NT2/D1 (cell line): ENCODE data around the gene HINFP.

Source experiments
- DNase-seq: peaks from one replicate; pipeline ENCODE4 v3.0.0-alpha.2; 2011; ENCODE audit warnings: low read depth, low spot score
- H3K27me3 ChIP-seq: 2 replicates; pipeline ENCODE4 v1.6.0; 2011; ENCODE audit warnings: mild to moderate bottlenecking; ENCODE audit not compliant: insufficient read length, insufficient read depth
- H3K36me3 ChIP-seq: 2 replicates; pipeline ENCODE4 v1.6.1; 2011; ENCODE audit warnings: mild to moderate bottlenecking, low read length, mixed read lengths; ENCODE audit not compliant: insufficient read depth, insufficient read length
- H3K4me1 ChIP-seq: 2 replicates; pipeline ENCODE4 v1.5.1; 2011; ENCODE audit not compliant: insufficient read depth, insufficient read length
- H3K4me3 ChIP-seq: 2 replicates; pipeline ENCODE4 v1.5.1; 2011; ENCODE audit warnings: low read depth; ENCODE audit not compliant: insufficient read length
- H3K9ac ChIP-seq: 2 replicates; pipeline ENCODE4 v1.6.0; 2011; ENCODE audit warnings: low read depth; ENCODE audit not compliant: insufficient read length
- H3K9me3 ChIP-seq: 2 replicates; pipeline ENCODE4 v1.5.1; 2011; ENCODE audit warnings: mild to moderate bottlenecking, low read length; ENCODE audit not compliant: insufficient read depth
- SUZ12 ChIP-seq: IDR thresholded peaks from 2 replicates; pipeline ENCODE4 v1.6.1; 2011; ENCODE audit not compliant: insufficient read length, insufficient read depth; ENCODE audit errors: extremely low read depth
- YY1 ChIP-seq: IDR thresholded peaks from 2 replicates; pipeline ENCODE4 v1.6.1; 2011; ENCODE audit not compliant: insufficient read length, insufficient read depth
- ZNF274 ChIP-seq: IDR thresholded peaks from 2 replicates; pipeline ENCODE4 v1.6.1; 2011; ENCODE audit warnings: mild to moderate bottlenecking, low read depth, low read length

Gene HINFP

DNA sequence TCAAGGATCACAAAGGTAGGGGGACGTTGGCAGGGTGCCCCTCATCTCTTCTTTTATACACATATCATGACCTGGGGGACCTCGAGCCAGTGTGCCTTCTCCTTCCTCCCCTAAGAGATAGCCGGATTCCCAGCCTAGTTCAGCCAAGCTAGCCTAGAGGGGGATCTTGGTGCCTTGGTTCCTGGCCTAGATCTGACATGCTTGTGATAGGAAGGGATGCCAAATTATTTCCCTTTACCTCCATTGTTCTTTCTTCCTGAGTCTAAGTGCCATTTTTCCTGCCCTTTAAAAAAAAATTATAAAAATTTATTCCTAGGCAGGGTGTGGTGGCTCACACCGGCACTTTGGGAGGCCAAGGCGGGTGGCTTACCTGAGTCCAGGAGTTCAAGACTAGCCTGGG is 7.0 kb upstream of the HINFP start:
- DNase-seq = no peak
- H3K4me3 ChIP-seq = no peak overlapping the region
- H3K36me3 ChIP-seq = peaks cover 32% of the 10 kb centered on the region
- TF ChIP-seq YY1 (no peak), SUZ12 (no peak), ZNF274 (no peak)
- H3K27me3 ChIP-seq = no peaks in the 10 kb centered on the region
- no peak overlapping the region for H3K9ac ChIP-seq
- no peaks in the 10 kb centered on the region for H3K4me1 ChIP-seq
- H3K9me3 ChIP-seq = no peaks in the 10 kb centered on the region

GRCh38 chr11:119115484-119116234 is 5.7 kb upstream of the HINFP start:
- no peak for DNase-seq
- Histone ChIP-seq H3K9ac (no peak overlapping the region), H3K4me1 (no peaks in the 10 kb centered on the region), H3K36me3 (peaks cover 29% of the 10 kb centered on the region), H3K4me3 (no peak overlapping the region), H3K9me3 (no peaks in the 10 kb centered on the region), H3K27me3 (no peaks in the 10 kb centered on the region)
- no peak for TF ChIP-seq SUZ12
- TF ChIP-seq ZNF274 = no peak
- no peak for TF ChIP-seq YY1

- no peak for DNase-seq
- no peak overlapping the region for H3K9ac ChIP-seq
- no peaks in the 10 kb centered on the region for H3K9me3 ChIP-seq
- no peaks in the 10 kb centered on the region for H3K4me1 ChIP-seq
- H3K27me3 ChIP-seq = no peaks in the 10 kb centered on the region
- H3K4me3 ChIP-seq = no peak overlapping the region
- H3K36me3 ChIP-seq = peaks cover 24% of the 10 kb centered on the region
- TF ChIP-seq YY1 = no peak
- TF ChIP-seq ZNF274 = no peak
- no peak for TF ChIP-seq SUZ12
Observed at GRCh38 chr11:119116235-119116594, 5.2 kb upstream of the HINFP start.

GRCh38 chr11:119116601-119117000 is 4.8 kb upstream of the HINFP start:
- no peak for DNase-seq
- H3K4me1 ChIP-seq = no peaks in the 10 kb centered on the region
- H3K27me3 ChIP-seq = no peaks in the 10 kb centered on the region

DNA sequence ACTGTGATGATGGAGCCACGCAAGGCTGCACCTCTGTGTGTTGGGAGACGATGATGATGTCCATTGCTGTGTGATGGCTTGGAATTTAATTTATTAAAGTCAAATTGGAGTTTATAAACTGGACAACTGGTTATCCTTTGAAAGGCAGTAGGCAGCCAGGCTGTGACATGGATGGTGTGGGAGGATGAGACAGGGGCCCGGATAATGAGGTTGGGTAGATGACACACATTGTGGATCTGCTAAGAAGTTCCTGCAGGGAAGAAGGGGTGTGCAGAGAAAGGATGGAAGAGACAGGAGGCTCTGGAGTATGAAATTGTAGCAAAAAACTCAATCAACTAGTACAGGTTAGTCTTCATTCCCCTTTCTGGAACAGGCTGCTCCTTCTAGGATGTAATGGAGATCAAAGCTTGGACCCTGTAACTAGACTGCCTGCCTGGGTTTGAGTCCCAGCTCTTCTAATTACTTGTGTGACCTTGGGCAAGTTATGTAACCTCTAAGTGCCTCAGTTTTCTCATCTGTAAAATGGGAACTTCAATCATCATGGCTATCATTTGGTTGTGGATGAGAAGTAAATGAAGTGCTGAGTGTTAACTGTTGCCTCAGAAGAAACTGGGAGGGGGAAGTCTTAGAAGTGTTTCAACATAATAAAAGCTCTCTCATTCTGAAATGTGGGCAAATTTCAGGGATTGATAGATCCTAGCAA is 4.2 kb upstream of the HINFP start:
- Histone ChIP-seq H3K4me3 (no peak overlapping the region), H3K9ac (no peak overlapping the region), H3K9me3 (no peaks in the 10 kb centered on the region), H3K36me3 (peaks cover 16% of the 10 kb centered on the region), H3K4me1 (no peaks in the 10 kb centered on the region), H3K27me3 (no peaks in the 10 kb centered on the region)
- TF ChIP-seq ZNF274 = no peak
- DNase-seq = no peak

More at GRCh38 chr11:119116601-119117000, 4.8 kb upstream of the HINFP start:
- TF ChIP-seq YY1 = no peak
- TF ChIP-seq SUZ12 = no peak
- TF ChIP-seq ZNF274 = no peak
- H3K9ac ChIP-seq = no peak overlapping the region
- H3K9me3 ChIP-seq = no peaks in the 10 kb centered on the region
- H3K4me3 ChIP-seq = no peak overlapping the region
- peaks cover 20% of the 10 kb centered on the region for H3K36me3 ChIP-seq

- no peak for TF ChIP-seq ZNF274
- TF ChIP-seq YY1 = no peak
- no peak for TF ChIP-seq SUZ12
- Histone ChIP-seq H3K9me3 (no peaks in the 10 kb centered on the region), H3K4me3 (no peak overlapping the region), H3K27me3 (no peaks in the 10 kb centered on the region), H3K9ac (no peak overlapping the region), H3K4me1 (no peaks in the 10 kb centered on the region), H3K36me3 (peaks cover 15% of the 10 kb centered on the region)
- DNase-seq = no peak
Observed at GRCh38 chr11:119118227-119118626, 3.2 kb upstream of the HINFP start.

GRCh38 chr11:119118946-119119345 is 2.4 kb upstream of the HINFP start:
- no peak overlapping the region for H3K4me3 ChIP-seq
- no peak for DNase-seq
- H3K9ac ChIP-seq = no peak overlapping the region
- H3K36me3 ChIP-seq = peaks cover 18% of the 10 kb centered on the region
- H3K27me3 ChIP-seq = no peaks in the 10 kb centered on the region
- H3K9me3 ChIP-seq = no peaks in the 10 kb centered on the region
- no peaks in the 10 kb centered on the region for H3K4me1 ChIP-seq
- TF ChIP-seq ZNF274 = no peak
- no peak for TF ChIP-seq SUZ12
- no peak for TF ChIP-seq YY1
